ENCODE measurements around the gene CLDN6.

The CLDN6 gene

DNA sequence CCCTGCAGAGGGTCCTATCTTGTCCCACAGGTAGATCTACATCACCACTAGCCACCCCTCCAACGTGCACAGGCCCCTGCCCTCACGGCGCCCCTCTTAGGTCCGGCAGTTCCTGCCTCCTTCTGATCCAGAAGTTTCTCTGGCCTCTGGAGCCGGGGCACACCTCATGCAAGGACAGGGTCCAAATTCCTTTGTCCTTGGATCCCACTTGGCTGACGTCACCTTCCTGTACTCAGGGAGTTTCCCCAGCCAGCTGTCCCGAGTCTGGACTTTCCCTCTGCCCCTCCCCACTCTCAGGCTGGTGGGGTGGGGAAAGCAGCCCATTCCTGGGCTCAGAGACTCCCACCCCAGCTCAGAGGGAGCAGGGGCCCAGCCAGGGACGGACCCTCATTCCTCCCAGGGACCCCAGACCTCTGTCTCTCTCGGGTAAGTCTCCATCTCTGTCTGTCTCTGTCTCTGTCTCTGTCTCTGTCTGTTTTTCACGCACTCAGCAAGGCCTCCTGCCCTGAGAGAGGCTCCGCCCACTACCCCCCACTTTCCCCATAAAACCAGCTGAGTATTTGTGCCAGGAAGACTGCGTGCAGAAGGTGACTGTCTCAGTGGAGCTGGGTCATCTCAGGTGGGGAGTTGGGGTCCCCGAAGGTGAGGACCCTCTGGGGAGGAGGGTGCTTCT lies 47.2 kb upstream of the CLDN6 start, which contains the start of gene IL32:
Gene IL32 (plus strand): TSS at position 572 of the 673 bp plus-strand sequence. CDS start 172 bp downstream, outside the sequence.
- Histone ChIP-seq H3K9me2 (ENCODE audit: low read depth, low read length) (no peaks in the 10 kb centered on the region), H3K4me2 (ENCODE audit: low read length) (no peak within 1 kb of the TSS), H4K20me1 (ENCODE audit: insufficient read depth, low read length) (no peaks in the 10 kb centered on the region), H3K79me2 (ENCODE audit: insufficient read depth, low read length) (no peaks in the 10 kb centered on the region), H3K9ac (ENCODE audit: low read length) (no peak within 1 kb of the TSS), H3K27ac (ENCODE audit: low read depth, low read length, poor library complexity, severe bottlenecking) (no peak within 1 kb of the TSS), H3K4me1 (ENCODE audit: insufficient read depth, low read length, severe bottlenecking) (no peaks in the 10 kb centered on the region), H3K27me3 (ENCODE audit: insufficient read depth, low read length) (no peaks in the 10 kb centered on the region; the same call in 1 of the 2 replicates), H2AFZ (ENCODE audit: low read length) (no peak within 1 kb of the TSS), H3F3A (ENCODE audit: insufficient read depth, low read length) (no peaks in the 10 kb centered on the region), H3K36me3 (ENCODE audit: insufficient read depth, low read length) (no peaks in the 10 kb centered on the region; the same call in 1 of the 2 replicates), H3K4me3 (ENCODE audit: low read depth, low read length, poor library complexity, severe bottlenecking) (no peak within 1 kb of the TSS), H3K9me3 (ENCODE audit: low read length) (no peaks in the 10 kb centered on the region)
- TF ChIP-seq, protein P1, sequence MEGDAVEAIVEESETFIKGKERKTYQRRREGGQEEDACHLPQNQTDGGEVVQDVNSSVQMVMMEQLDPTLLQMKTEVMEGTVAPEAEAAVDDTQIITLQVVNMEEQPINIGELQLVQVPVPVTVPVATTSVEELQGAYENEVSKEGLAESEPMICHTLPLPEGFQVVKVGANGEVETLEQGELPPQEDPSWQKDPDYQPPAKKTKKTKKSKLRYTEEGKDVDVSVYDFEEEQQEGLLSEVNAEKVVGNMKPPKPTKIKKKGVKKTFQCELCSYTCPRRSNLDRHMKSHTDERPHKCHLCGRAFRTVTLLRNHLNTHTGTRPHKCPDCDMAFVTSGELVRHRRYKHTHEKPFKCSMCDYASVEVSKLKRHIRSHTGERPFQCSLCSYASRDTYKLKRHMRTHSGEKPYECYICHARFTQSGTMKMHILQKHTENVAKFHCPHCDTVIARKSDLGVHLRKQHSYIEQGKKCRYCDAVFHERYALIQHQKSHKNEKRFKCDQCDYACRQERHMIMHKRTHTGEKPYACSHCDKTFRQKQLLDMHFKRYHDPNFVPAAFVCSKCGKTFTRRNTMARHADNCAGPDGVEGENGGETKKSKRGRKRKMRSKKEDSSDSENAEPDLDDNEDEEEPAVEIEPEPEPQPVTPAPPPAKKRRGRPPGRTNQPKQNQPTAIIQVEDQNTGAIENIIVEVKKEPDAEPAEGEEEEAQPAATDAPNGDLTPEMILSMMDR (IDR thresholded peaks at IDR 0.05; ENCODE audit: low read length), result no peak
- TF ChIP-seq EZH2 (IDR thresholded peaks at IDR 0.05; ENCODE audit: borderline replicate concordance, low read length), result no peak

DNA sequence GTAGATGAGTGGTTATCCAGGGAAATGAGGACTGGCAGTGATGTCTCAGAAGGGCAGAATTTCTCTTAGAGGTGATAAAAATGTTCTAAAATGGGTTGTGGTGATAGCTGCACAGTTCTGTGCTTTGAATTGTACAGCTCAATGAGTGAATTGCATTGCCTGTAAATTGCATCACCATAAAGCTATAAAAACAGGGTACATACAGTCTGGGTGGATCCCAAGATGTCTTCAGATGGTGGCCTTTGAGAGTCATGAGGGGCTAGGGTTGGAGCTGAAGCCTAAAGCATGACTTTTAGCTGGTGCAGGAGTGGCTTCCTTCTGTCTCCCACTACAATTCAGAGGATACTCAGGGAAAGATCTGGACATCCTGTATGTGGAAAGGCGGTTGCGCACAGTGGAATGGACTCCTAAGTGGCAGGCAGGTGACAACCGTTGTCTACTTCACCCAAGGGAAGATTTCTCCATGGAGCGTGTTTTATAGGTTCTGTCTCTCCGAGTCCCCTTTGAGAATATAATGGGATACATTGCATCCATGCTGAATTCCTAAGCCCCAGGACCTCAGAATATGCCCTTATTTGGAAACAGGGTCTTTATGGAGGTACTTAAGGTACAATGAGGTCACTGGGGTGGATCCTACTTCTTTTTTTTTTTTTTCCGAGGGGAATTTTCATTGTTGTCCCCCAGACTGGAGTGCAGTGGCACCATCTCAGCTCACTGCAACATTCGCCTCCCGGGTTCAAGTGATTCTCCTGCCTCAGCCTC lies 45.8 kb upstream of the CLDN6 start:
- H3K27ac ChIP-seq (ENCODE audit: low read depth, low read length, poor library complexity, severe bottlenecking), result no peak overlapping the region
- H3K4me2 ChIP-seq (ENCODE audit: low read length), result no peak overlapping the region
- peaks cover 5% of the 10 kb centered on the region for H3K4me1 ChIP-seq (ENCODE audit: insufficient read depth, low read length, severe bottlenecking)
- no peaks in the 10 kb centered on the region for H3K9me3 ChIP-seq (ENCODE audit: low read length)
- H3K36me3 ChIP-seq (ENCODE audit: insufficient read depth, low read length), result no peaks in the 10 kb centered on the region
- no peak overlapping the region for H3K9ac ChIP-seq (ENCODE audit: low read length)
- H3F3A ChIP-seq (ENCODE audit: insufficient read depth, low read length), result no peaks in the 10 kb centered on the region
- no peaks in the 10 kb centered on the region for H3K9me2 ChIP-seq (ENCODE audit: low read depth, low read length)
- TF ChIP-seq EZH2 (IDR thresholded peaks at IDR 0.05; ENCODE audit: borderline replicate concordance, low read length), result no peak
- TF ChIP-seq, protein P1 (IDR thresholded peaks at IDR 0.05; ENCODE audit: low read length), result no peak
- H2AFZ ChIP-seq (ENCODE audit: low read length), result no peak overlapping the region
- no peaks in the 10 kb centered on the region for H3K79me2 ChIP-seq (ENCODE audit: insufficient read depth, low read length)
- no peak overlapping the region for H3K4me3 ChIP-seq (ENCODE audit: low read depth, low read length, poor library complexity, severe bottlenecking)
- H4K20me1 ChIP-seq (ENCODE audit: insufficient read depth, low read length), result no peaks in the 10 kb centered on the region
- H3K27me3 ChIP-seq (ENCODE audit: insufficient read depth, low read length), result no peaks in the 10 kb centered on the region; the same call in 1 of the 2 replicates

DNA sequence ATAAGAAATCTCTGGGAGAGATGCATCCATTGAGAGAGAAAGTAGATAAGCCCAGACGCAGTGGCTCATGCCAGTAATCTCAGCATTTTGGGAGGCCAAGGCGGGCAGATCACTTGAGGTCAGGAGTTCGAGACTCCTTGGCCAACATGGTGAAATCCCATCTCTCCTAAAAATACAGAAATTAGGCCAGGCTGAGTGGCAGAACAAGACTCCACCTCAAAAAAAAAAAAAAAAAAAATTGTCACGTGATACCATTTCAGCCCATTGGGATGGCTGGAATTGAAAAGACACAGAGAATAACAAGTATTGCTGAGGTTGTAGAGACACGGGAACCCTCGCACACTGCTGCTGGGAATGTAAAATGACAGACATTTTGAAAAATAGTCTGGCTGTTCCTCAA lies 44.6 kb upstream of the CLDN6 start:
- H3K4me1 ChIP-seq (ENCODE audit: insufficient read depth, low read length, severe bottlenecking), result peaks cover 10% of the 10 kb centered on the region
- H2AFZ ChIP-seq (ENCODE audit: low read length), result no peak overlapping the region
- no peaks in the 10 kb centered on the region for H3K9me3 ChIP-seq (ENCODE audit: low read length)
- no peaks in the 10 kb centered on the region for H3K9me2 ChIP-seq (ENCODE audit: low read depth, low read length)
- no peak overlapping the region for H3K4me2 ChIP-seq (ENCODE audit: low read length)
- H3K36me3 ChIP-seq (ENCODE audit: insufficient read depth, low read length), result no peaks in the 10 kb centered on the region
- H3K27me3 ChIP-seq (ENCODE audit: insufficient read depth, low read length), result no peaks in the 10 kb centered on the region; the same call in 1 of the 2 replicates
- H4K20me1 ChIP-seq (ENCODE audit: insufficient read depth, low read length), result no peaks in the 10 kb centered on the region
- no peaks in the 10 kb centered on the region for H3F3A ChIP-seq (ENCODE audit: insufficient read depth, low read length)
- no peak overlapping the region for H3K4me3 ChIP-seq (ENCODE audit: low read depth, low read length, poor library complexity, severe bottlenecking)
- TF ChIP-seq EZH2 (IDR thresholded peaks at IDR 0.05; ENCODE audit: borderline replicate concordance, low read length), result no peak
- TF ChIP-seq, protein P1 (IDR thresholded peaks at IDR 0.05; ENCODE audit: low read length), result no peak
- no peaks in the 10 kb centered on the region for H3K79me2 ChIP-seq (ENCODE audit: insufficient read depth, low read length)
- no peak overlapping the region for H3K27ac ChIP-seq (ENCODE audit: low read depth, low read length, poor library complexity, severe bottlenecking)
- H3K9ac ChIP-seq (ENCODE audit: low read length), result no peak overlapping the region

Data from OCI-LY1 (cell line).